GM21619 (cell line): ENCODE measurements around the gene BABAM2.

Experiments
- ATAC-seq: cut with Tn5 transposase; IDR thresholded peaks from one replicate; pipeline ENCODE4 v1.9.1; 2021; ENCODE audit not compliant: unreplicated experiment

Gene BABAM2

GRCh38 chr2:28182348-28182747 lies 291.8 kb downstream of the BABAM2 start:
- no peak for ATAC-seq

GRCh38 chr2:28185153-28185552 lies 294.6 kb downstream of the BABAM2 start:
- no peak for ATAC-seq

GRCh38 chr2:28185891-28186290 lies 295.4 kb downstream of the BABAM2 start:
- no peak for ATAC-seq

- no peak for ATAC-seq
Observed at GRCh38 chr2:28187186-28187585, 296.7 kb downstream of the BABAM2 start.

- ATAC-seq, result no peak
Observed at GRCh38 chr2:28188436-28188835, 297.9 kb downstream of the BABAM2 start.

GRCh38 chr2:28193630-28194403 lies 303.3 kb downstream of the BABAM2 start:
- ATAC-seq, result no peak

GRCh38 chr2:28199995-28200679 lies 309.6 kb downstream of the BABAM2 start:
- no peak for ATAC-seq

GRCh38 chr2:28201671-28202180 lies 311.2 kb downstream of the BABAM2 start:
- no peak for ATAC-seq

GRCh38 chr2:28202719-28203118 lies 312.2 kb downstream of the BABAM2 start:
- ATAC-seq, result no peak

- no peak for ATAC-seq
Observed at GRCh38 chr2:28206762-28207161, 316.2 kb downstream of the BABAM2 start.

GRCh38 chr2:28209261-28209691 lies 318.7 kb downstream of the BABAM2 start:
- ATAC-seq, result no peak

GRCh38 chr2:28209864-28210263 lies 319.3 kb downstream of the BABAM2 start:
- no peak for ATAC-seq

- no peak for ATAC-seq
Observed at GRCh38 chr2:28210535-28210934, 320.0 kb downstream of the BABAM2 start.

- no peak for ATAC-seq
Observed at GRCh38 chr2:28216331-28216730, 325.8 kb downstream of the BABAM2 start.

- no peak for ATAC-seq
Observed at GRCh38 chr2:28217042-28217740, 326.7 kb downstream of the BABAM2 start.

GRCh38 chr2:28219138-28219537 lies 328.6 kb downstream of the BABAM2 start:
- ATAC-seq, result no peak

GRCh38 chr2:28219758-28220368 lies 329.3 kb downstream of the BABAM2 start:
- ATAC-seq, result no peak

GRCh38 chr2:28224648-28225472 lies 334.3 kb downstream of the BABAM2 start:
- ATAC-seq, result no peak

GRCh38 chr2:28225473-28226080 lies 335.0 kb downstream of the BABAM2 start:
- ATAC-seq, result no peak

GRCh38 chr2:28226558-28226957 lies 336.0 kb downstream of the BABAM2 start:
- ATAC-seq, result no peak
